ENCODE data around the gene HSPBP1. TPM values are rescaled to one million over a fixed set of nuclear protein-coding genes. Genes with fewer than 3 reads are reported as not detected.
A peak's percentile ranks its signal among the peaks of the same experiment; 100 is the strongest.
"Not testable (repeated sequence)": the region's sequence is repeated elsewhere in the genome, so short reads cannot be mapped to it uniquely, and the experiment has no call there.

HSPBP1 gene
- total and polyA plus RNA-seq, 5 experiments from 2014 or later = 20.3 to 44.8 (median 38.6) TPM

DNA sequence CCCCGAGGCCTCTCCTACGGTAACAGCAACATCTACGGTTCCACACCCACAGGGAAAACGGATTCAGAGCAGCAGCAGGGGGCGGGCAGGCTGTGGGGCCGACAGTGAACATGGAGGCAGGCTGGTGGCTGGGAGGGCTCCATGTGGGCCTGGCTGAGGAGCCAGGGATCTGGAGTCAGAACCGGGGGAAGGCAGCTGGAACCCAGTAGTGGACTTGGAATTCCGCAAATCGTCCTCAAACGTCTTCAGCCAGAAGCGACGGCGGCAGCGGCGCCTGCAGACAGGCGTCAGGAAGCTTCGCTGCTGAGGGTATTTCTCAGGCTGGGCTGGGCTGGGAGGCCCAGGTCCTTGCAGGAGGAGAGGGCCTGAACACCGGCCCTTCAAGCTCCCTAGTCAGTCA lies 53.1 kb downstream of the HSPBP1 start:
- DNase-seq (no peak), ATAC-seq (no peak)
- Mint-ChIP-seq H3K4me1 (peaks cover 0 to 12% (median 9%) of the 10 kb centered on the region in 4 donors), H3K36me3 (peaks cover 0 to 29% (median 2%) of the 10 kb centered on the region in 3 donors), H3K9me3 (no peaks in the 10 kb centered on the region), H3K27me3 (no peaks in the 10 kb centered on the region), H3K4me3 (no peak overlapping the region), H3K27ac (no peak overlapping the region)
- POLR2A ChIA-PET = no interaction called here

DNA sequence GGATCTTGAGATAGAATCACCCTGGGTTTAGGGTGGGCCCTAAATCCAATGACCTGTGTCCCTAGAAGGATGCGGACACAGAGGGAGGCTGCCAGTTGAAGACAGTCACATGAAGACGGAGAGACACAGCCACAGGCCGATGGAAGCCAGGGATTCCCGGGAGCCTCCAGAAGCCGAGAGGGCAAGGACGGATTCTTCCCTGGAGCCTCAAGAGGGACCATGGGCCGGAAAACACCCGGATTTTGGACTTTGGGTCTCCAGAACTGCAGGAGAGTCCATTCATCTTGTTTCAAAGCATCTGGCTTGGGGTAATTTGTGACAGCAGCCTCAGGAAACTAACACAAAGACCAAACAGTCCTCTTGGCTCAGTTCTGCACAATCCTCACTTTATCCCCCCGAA lies 53.6 kb downstream of the HSPBP1 start:
- Mint-ChIP-seq H3K27ac (peak overlapping the region in 1 of 10 donors; percentile 15), H3K9me3 (peaks cover 0 to 2% (median 0%) of the 10 kb centered on the region in 9 donors), H3K4me1 (peaks cover 0 to 12% (median 9%) of the 10 kb centered on the region in 4 donors), H3K27me3 (no peaks in the 10 kb centered on the region), H3K36me3 (peaks cover 2 to 26% (median 4%) of the 10 kb centered on the region in 3 donors), H3K4me3 (no peak overlapping the region)
- no peak for ATAC-seq
- POLR2A ChIA-PET = no interaction called here
- DNase-seq = no peak

GRCh38 chr19:55225415-55225958 lies 54.4 kb downstream of the HSPBP1 start:
- H3K27ac Mint-ChIP-seq = peak overlapping the region in 6 of 10 donors; percentile 25 to 87 (median 54)
- no peak for ATAC-seq
- DNase-seq = no peak
- peaks cover 0 to 12% (median 9%) of the 10 kb centered on the region in 4 donors for H3K4me1 Mint-ChIP-seq
- H3K36me3 Mint-ChIP-seq = peaks cover 4 to 21% (median 4%) of the 10 kb centered on the region in 3 donors
- H3K9me3 Mint-ChIP-seq = peaks cover 0 to 4% (median 2%) of the 10 kb centered on the region in 9 donors
- H3K4me3 Mint-ChIP-seq = no peak overlapping the region
- POLR2A ChIA-PET = no interaction called here
- no peaks in the 10 kb centered on the region for H3K27me3 Mint-ChIP-seq

DNA sequence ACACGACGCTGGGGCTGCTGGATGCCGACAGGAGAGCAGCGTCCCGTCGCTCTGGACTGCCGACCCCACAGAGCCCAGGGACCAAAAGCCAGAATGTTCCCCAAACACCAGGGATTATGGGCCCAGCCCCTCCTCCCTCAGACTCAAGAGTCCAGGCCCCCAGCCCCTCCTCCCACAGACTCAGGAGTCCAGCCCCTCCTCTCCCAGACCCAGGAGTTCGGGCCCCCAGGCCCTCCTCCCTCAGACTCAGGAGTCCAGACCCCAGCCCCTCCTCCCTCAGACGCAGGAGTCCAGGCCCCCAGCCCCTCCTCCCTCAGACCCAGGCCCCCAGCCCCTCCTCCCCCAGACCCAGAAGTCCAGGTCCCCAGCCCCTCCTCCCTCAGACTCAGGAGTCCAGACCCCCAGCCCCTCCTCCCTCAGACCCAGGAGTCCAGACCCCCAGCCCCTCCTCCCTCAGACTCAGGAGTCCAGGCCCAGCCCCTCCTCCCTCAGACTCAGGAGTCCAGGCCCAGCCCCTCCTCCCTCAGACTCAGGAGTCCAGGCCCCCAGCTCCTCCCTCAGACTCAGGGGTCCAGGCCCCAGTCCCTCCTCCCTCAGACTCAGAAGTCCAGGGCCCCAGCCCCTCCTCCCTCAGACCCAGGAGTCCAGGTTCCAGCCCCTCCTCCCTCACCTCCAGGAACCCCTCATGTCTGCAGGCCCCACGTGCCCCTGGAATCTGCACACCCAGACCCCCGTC lies 55.1 kb downstream of the HSPBP1 start:
- H3K27me3 Mint-ChIP-seq, H3K4me3 Mint-ChIP-seq, DNase-seq, POLR2A ChIA-PET, H3K9me3 Mint-ChIP-seq, ATAC-seq: not testable (repeated sequence)
- H3K4me1 Mint-ChIP-seq = peaks cover 0 to 12% (median 8%) of the 10 kb centered on the region in 4 donors
- H3K27ac Mint-ChIP-seq = peak overlapping the region in 2 of 10 donors; percentile 62 to 87
- peaks cover 4 to 19% (median 8%) of the 10 kb centered on the region in 3 donors for H3K36me3 Mint-ChIP-seq

- peaks cover 0 to 9% (median 2%) of the 10 kb centered on the region in 9 donors for H3K9me3 Mint-ChIP-seq
- ATAC-seq (no peak), DNase-seq (no peak)
- no peak overlapping the region for H3K4me3 Mint-ChIP-seq
- peaks cover 0 to 12% (median 7%) of the 10 kb centered on the region in 4 donors for H3K4me1 Mint-ChIP-seq
- no peaks in the 10 kb centered on the region for H3K27me3 Mint-ChIP-seq
- no peak overlapping the region for H3K27ac Mint-ChIP-seq
- POLR2A ChIA-PET = no interaction called here
- H3K36me3 Mint-ChIP-seq = peaks cover 4 to 17% (median 8%) of the 10 kb centered on the region in 3 donors
Observed at GRCh38 chr19:55224038-55224665, 55.8 kb downstream of the HSPBP1 start.

- no peak for ATAC-seq
- Mint-ChIP-seq H3K36me3 (peaks cover 4 to 17% (median 8%) of the 10 kb centered on the region in 3 donors), H3K27ac (peak overlapping the region in 5 of 10 donors; percentile 7 to 87 (median 66)), H3K9me3 (peaks cover 0 to 9% (median 2%) of the 10 kb centered on the region in 9 donors), H3K27me3 (no peaks in the 10 kb centered on the region), H3K4me3 (peak overlapping the region in 1 of 10 donors; percentile 20), H3K4me1 (peaks cover 0 to 10% (median 6%) of the 10 kb centered on the region in 4 donors)
- POLR2A ChIA-PET = no interaction called here
- no peak for DNase-seq
Observed at GRCh38 chr19:55223291-55224037, 56.4 kb downstream of the HSPBP1 start.

GRCh38 chr19:55220525-55220924 lies 59.4 kb downstream of the HSPBP1 start:
- POLR2A ChIA-PET = no interaction called here
- H3K27me3 Mint-ChIP-seq = peaks cover 0 to 4% (median 3%) of the 10 kb centered on the region in 5 donors
- DNase-seq (no peak), ATAC-seq (no peak)
- H3K4me1 Mint-ChIP-seq = peaks cover 12 to 20% (median 15%) of the 10 kb centered on the region in 4 donors
- peaks cover 4 to 6% (median 5%) of the 10 kb centered on the region in 3 donors for H3K36me3 Mint-ChIP-seq
- no peak overlapping the region for H3K27ac Mint-ChIP-seq
- H3K9me3 Mint-ChIP-seq = peaks cover 0 to 14% (median 4%) of the 10 kb centered on the region in 9 donors
- H3K4me3 Mint-ChIP-seq = no peak overlapping the region

- ATAC-seq = peak; percentile 57 to 64
- peaks cover 3 to 10% (median 9%) of the 10 kb centered on the region in 3 donors for H3K36me3 Mint-ChIP-seq
- peak overlapping the region in 7 of 10 donors; percentile 2 to 56 (median 32) for H3K4me3 Mint-ChIP-seq
- DNase-seq = peak in 7 of 10 donors; percentile 21 to 51 (median 37)
- peaks cover 0 to 19% (median 8%) of the 10 kb centered on the region in 9 donors for H3K9me3 Mint-ChIP-seq
- H3K27me3 Mint-ChIP-seq = peaks cover 10 to 22% (median 12%) of the 10 kb centered on the region in 5 donors
- peaks cover 12 to 18% (median 14%) of the 10 kb centered on the region in 4 donors for H3K4me1 Mint-ChIP-seq
- H3K27ac Mint-ChIP-seq = peak overlapping the region in 6 of 10 donors; percentile 12 to 72 (median 28)
- POLR2A ChIA-PET = interaction anchor here (0.9 kb wide), 1 partner anchor 191 kb away, joined by 3 read pairs; the partner anchor contains the start of gene UBE2S
Observed at GRCh38 chr19:55216461-55217198, 63.3 kb downstream of the HSPBP1 start.

- ATAC-seq = no peak
- Mint-ChIP-seq H3K27ac (no peak overlapping the region), H3K9me3 (peaks cover 0 to 17% (median 7%) of the 10 kb centered on the region in 9 donors), H3K27me3 (peaks cover 16 to 38% (median 23%) of the 10 kb centered on the region in 5 donors), H3K4me1 (peaks cover 12 to 18% (median 14%) of the 10 kb centered on the region in 4 donors), H3K36me3 (peaks cover 0 to 5% (median 4%) of the 10 kb centered on the region in 3 donors), H3K4me3 (no peak overlapping the region)
- POLR2A ChIA-PET = no interaction called here
- no peak for DNase-seq
Observed at GRCh38 chr19:55213547-55213946, 66.4 kb downstream of the HSPBP1 start.

DNA sequence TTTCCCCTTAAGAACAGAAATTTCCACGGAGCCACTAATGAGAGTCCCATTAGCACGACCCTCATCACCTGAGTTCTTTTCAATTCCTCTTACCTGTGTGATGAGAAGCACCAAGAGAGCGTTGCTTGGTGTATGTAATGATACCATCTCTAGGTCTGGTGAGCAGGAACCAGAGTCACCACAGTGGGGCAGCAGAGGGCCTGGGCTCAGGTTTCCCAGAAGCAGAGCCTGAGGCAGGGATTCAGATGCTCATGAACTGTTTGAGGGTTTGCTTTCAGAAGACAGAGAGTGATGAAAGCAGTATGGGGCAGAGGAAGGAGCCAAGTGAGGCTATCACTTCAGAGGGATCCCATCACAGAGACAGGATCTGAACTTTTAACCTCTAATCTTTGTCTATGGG lies 67.5 kb downstream of the HSPBP1 start:
- POLR2A ChIA-PET = no interaction called here
- Mint-ChIP-seq H3K4me3 (no peak overlapping the region), H3K9me3 (peaks cover 0 to 17% (median 7%) of the 10 kb centered on the region in 9 donors), H3K27me3 (peaks cover 16 to 40% (median 23%) of the 10 kb centered on the region in 5 donors), H3K36me3 (peaks cover 0 to 5% (median 4%) of the 10 kb centered on the region in 3 donors), H3K4me1 (peaks cover 12 to 18% (median 14%) of the 10 kb centered on the region in 4 donors), H3K27ac (peak overlapping the region in 1 of 10 donors; percentile 29)
- no peak for ATAC-seq
- peak in 5 of 10 donors; percentile 9 to 25 (median 14) for DNase-seq

Data from naive thymus-derived CD8-positive, alpha-beta T cell (primary cell).